Liver (tissue), 5 donors: ENCODE measurements around the gene KDM3B. TPM values are rescaled to one million over a fixed set of nuclear protein-coding genes. Genes with fewer than 3 reads are reported as not detected.

Experiments
- polyA plus RNA-seq, 2 donors: library from polyadenylated mRNA; stranded (reverse) in 1 of 2; unstranded in 1 of 2; fragments of 200-250 nt in 1 of 2; fragments of >200 nt in 1 of 2; fragmentation: Nextera tagmentation in 1 of 2; extraction: Ambion mirVana in 1 of 2; gene quantifications; one replicate each; pipeline versions ENCODE4 v1.2.1 to v1.2.3, GENCODE V29; 2013 to 2015
- small RNA-seq: library from RNA; depleted of rRNA; stranded (forward); fragments of <200 nt; gene quantifications from one replicate; pipeline ENCODE3, GENCODE V24; 2014
- total RNA-seq, 2 donors: library from RNA; depleted of rRNA; stranded (reverse); fragments of >200 nt; gene quantifications; one replicate each; pipeline ENCODE4 v1.2.3, GENCODE V29; 2014
- donor health status: healthy.
- donor health status: healthy.
- donor health status: healthy.

The KDM3B gene
- total and polyA plus RNA-seq, 4 donors: 6.8 to 39.6 (median 18.8) TPM

Small RNA genes lying within 50 kb of the gene (small RNA-seq; reads per million reads assigned to genes)
- gene AC113403.1: not detected

Other genes with a start within 250 kb of the KDM3B start
- gene NME5, start 213.3 kb upstream of the KDM3B start, total RNA-seq: under 1 TPM; 0.09 to 0.50 TPM
- 1 to 10 TPM in 1 of 2 donors, under 1 TPM in 1; 0.30 to 1.3 TPM for gene NME5, start 213.3 kb upstream of the KDM3B start, polyA plus RNA-seq
- 10 to 100 TPM; 30.7 to 34.5 TPM for gene BRD8, start 174.1 kb upstream of the KDM3B start, total RNA-seq
- 10 to 100 TPM; 14.8 to 28.5 TPM for gene BRD8, start 174.1 kb upstream of the KDM3B start, polyA plus RNA-seq
- 10 to 100 TPM in 1 of 2 donors, under 1 TPM in 1; 0.42 to 32.3 TPM for gene KIF20A, start 173.6 kb upstream of the KDM3B start, total RNA-seq
- 1 to 10 TPM in 1 of 2 donors, under 1 TPM in 1; 0.33 to 2.5 TPM for gene KIF20A, start 173.6 kb upstream of the KDM3B start, polyA plus RNA-seq
- gene CDC23, start 139.4 kb upstream of the KDM3B start, total RNA-seq: 10 to 100 TPM; 15.7 to 23.8 TPM
- 10 to 100 TPM; 10.5 to 12.6 TPM for gene CDC23, start 139.4 kb upstream of the KDM3B start, polyA plus RNA-seq
- gene GFRA3, start 78.1 kb upstream of the KDM3B start, total RNA-seq: 1 to 10 TPM in 1 of 2 donors, under 1 TPM in 1; 0.50 to 1.9 TPM
- under 1 TPM; 0.18 to 0.22 TPM for gene GFRA3, start 78.1 kb upstream of the KDM3B start, polyA plus RNA-seq
- gene CDC25C, start 20.9 kb upstream of the KDM3B start, total RNA-seq: 1 to 10 TPM in 1 of 2 donors, not detected in 1; 6.9 TPM
- gene CDC25C, start 20.9 kb upstream of the KDM3B start, polyA plus RNA-seq: under 1 TPM; 0.49 to 0.59 TPM
- 10 to 100 TPM; 11.1 to 16.9 TPM for gene FAM53C, start 14.4 kb upstream of the KDM3B start, total RNA-seq
- gene FAM53C, start 14.4 kb upstream of the KDM3B start, polyA plus RNA-seq: 1 to 10 TPM; 4.2 to 6.6 TPM
- gene REEP2, start 86.4 kb downstream of the KDM3B start, total RNA-seq: under 1 TPM; 0.08 to 0.28 TPM
- gene REEP2, start 86.4 kb downstream of the KDM3B start, polyA plus RNA-seq: under 1 TPM in 1 of 2 donors, not detected in 1; 0.12 TPM
- gene EGR1, start 112.8 kb downstream of the KDM3B start, total RNA-seq: 1 to 10 TPM; 1.4 to 6.1 TPM
- gene EGR1, start 112.8 kb downstream of the KDM3B start, polyA plus RNA-seq: 10 to 100 TPM; 20.1 to 88.7 TPM
- gene ETF1, start 190.6 kb downstream of the KDM3B start, total RNA-seq: 10 to 100 TPM; 37.7 to 39.7 TPM
- gene ETF1, start 190.6 kb downstream of the KDM3B start, polyA plus RNA-seq: 10 to 100 TPM; 21.7 to 24.5 TPM
- 100 to 1,000 TPM; 221 to 378 TPM for gene HSPA9, start 222.7 kb downstream of the KDM3B start, total RNA-seq
- gene HSPA9, start 222.7 kb downstream of the KDM3B start, polyA plus RNA-seq: 100 to 1,000 TPM; 228 to 248 TPM